ENCODE data around the gene MC5R.
"Not testable (repeated sequence)": the region's sequence is repeated elsewhere in the genome, so short reads cannot be mapped to it uniquely, and the experiment has no call there.

The MC5R gene

GRCh38 chr18:13836559-13836958 lies 12.6 kb downstream of the MC5R start:
- Histone ChIP-seq H3K9ac (ENCODE audit: insufficient read length, low read depth) (no peak overlapping the region), H3K4me1 (ENCODE audit: insufficient read depth, insufficient read length) (peaks cover 4% of the 10 kb centered on the region), H3K36me3 (ENCODE audit: insufficient read depth, insufficient read length, low read length) (no peaks in the 10 kb centered on the region), H3K4me3 (ENCODE audit: insufficient read length, low read depth) (no peak overlapping the region), H3K27me3 (ENCODE audit: insufficient read depth, insufficient read length) (no peaks in the 10 kb centered on the region), H3K9me3 (ENCODE audit: insufficient read depth, low read length) (no peaks in the 10 kb centered on the region)
- no peak for TF ChIP-seq SUZ12 (IDR thresholded peaks at IDR 0.05; ENCODE audit: extremely low read depth, insufficient read depth, insufficient read length)
- no peak for TF ChIP-seq ZNF274 (IDR thresholded peaks at IDR 0.05; ENCODE audit: low read depth, low read length)
- TF ChIP-seq YY1 (IDR thresholded peaks at IDR 0.05; ENCODE audit: insufficient read depth, insufficient read length) = no peak
- no peak for DNase-seq (ENCODE audit: low read depth, low spot score)

- no peak for DNase-seq (ENCODE audit: low read depth, low spot score)
- no peak overlapping the region for H3K9ac ChIP-seq (ENCODE audit: insufficient read length, low read depth)
- no peak for TF ChIP-seq SUZ12 (IDR thresholded peaks at IDR 0.05; ENCODE audit: extremely low read depth, insufficient read depth, insufficient read length)
- TF ChIP-seq YY1 (IDR thresholded peaks at IDR 0.05; ENCODE audit: insufficient read depth, insufficient read length) = no peak
- TF ChIP-seq ZNF274 (IDR thresholded peaks at IDR 0.05; ENCODE audit: low read depth, low read length) = no peak
- no peaks in the 10 kb centered on the region for H3K36me3 ChIP-seq (ENCODE audit: insufficient read depth, insufficient read length, low read length)
- no peaks in the 10 kb centered on the region for H3K4me1 ChIP-seq (ENCODE audit: insufficient read depth, insufficient read length)
- H3K9me3 ChIP-seq (ENCODE audit: insufficient read depth, low read length) = peaks cover 12% of the 10 kb centered on the region; the same call in 1 of the 2 replicates
- no peak overlapping the region for H3K4me3 ChIP-seq (ENCODE audit: insufficient read length, low read depth)
- H3K27me3 ChIP-seq (ENCODE audit: insufficient read depth, insufficient read length) = no peaks in the 10 kb centered on the region
These were observed 25.8 kb downstream of the MC5R start for GRCh38 chr18:13849791-13850190.

- not testable (repeated sequence) for DNase-seq (ENCODE audit: low read depth, low spot score); H3K4me3 ChIP-seq (ENCODE audit: insufficient read length, low read depth); H3K36me3 ChIP-seq (ENCODE audit: insufficient read depth, insufficient read length, low read length); H3K9ac ChIP-seq (ENCODE audit: insufficient read length, low read depth); H3K4me1 ChIP-seq (ENCODE audit: insufficient read depth, insufficient read length); H3K9me3 ChIP-seq (ENCODE audit: insufficient read depth, low read length)
- peaks cover 17% of the 10 kb centered on the region for H3K27me3 ChIP-seq (ENCODE audit: insufficient read depth, insufficient read length)
These were observed 38.9 kb downstream of the MC5R start for GRCh38 chr18:13862898-13863297.

GRCh38 chr18:13868501-13869271 lies 44.7 kb downstream of the MC5R start:
- peaks cover 61% of the 10 kb centered on the region for H3K27me3 ChIP-seq (ENCODE audit: insufficient read depth, insufficient read length)
- no peak for DNase-seq (ENCODE audit: low read depth, low spot score)

GRCh38 chr18:13871701-13872100 lies 47.8 kb downstream of the MC5R start:
- Histone ChIP-seq H3K9ac (ENCODE audit: insufficient read length, low read depth) (no peak overlapping the region), H3K4me1 (ENCODE audit: insufficient read depth, insufficient read length) (no peaks in the 10 kb centered on the region), H3K27me3 (ENCODE audit: insufficient read depth, insufficient read length) (peaks cover 66% of the 10 kb centered on the region), H3K36me3 (ENCODE audit: insufficient read depth, insufficient read length, low read length) (no peaks in the 10 kb centered on the region), H3K4me3 (ENCODE audit: insufficient read length, low read depth) (no peak overlapping the region), H3K9me3 (ENCODE audit: insufficient read depth, low read length) (no peaks in the 10 kb centered on the region)
- TF ChIP-seq ZNF274 (IDR thresholded peaks at IDR 0.05; ENCODE audit: low read depth, low read length) (no peak), SUZ12 (IDR thresholded peaks at IDR 0.05; ENCODE audit: extremely low read depth, insufficient read depth, insufficient read length) (no peak), YY1 (IDR thresholded peaks at IDR 0.05; ENCODE audit: insufficient read depth, insufficient read length) (no peak)
- DNase-seq (ENCODE audit: low read depth, low spot score) = no peak

More at GRCh38 chr18:13868501-13869271, 44.7 kb downstream of the MC5R start:
- H3K9ac ChIP-seq (ENCODE audit: insufficient read length, low read depth) = peak overlapping the region; percentile 50
- H3K4me3 ChIP-seq (ENCODE audit: insufficient read length, low read depth) = peak overlapping the region; percentile 50
- H3K9me3 ChIP-seq (ENCODE audit: insufficient read depth, low read length) = no peaks in the 10 kb centered on the region
- no peaks in the 10 kb centered on the region for H3K4me1 ChIP-seq (ENCODE audit: insufficient read depth, insufficient read length)
- TF ChIP-seq SUZ12 (IDR thresholded peaks at IDR 0.05; ENCODE audit: extremely low read depth, insufficient read depth, insufficient read length) (no peak), YY1 (IDR thresholded peaks at IDR 0.05; ENCODE audit: insufficient read depth, insufficient read length) (no peak), ZNF274 (IDR thresholded peaks at IDR 0.05; ENCODE audit: low read depth, low read length) (no peak)
- H3K36me3 ChIP-seq (ENCODE audit: insufficient read depth, insufficient read length, low read length) = no peaks in the 10 kb centered on the region

GRCh38 chr18:13872373-13872772 lies 48.4 kb downstream of the MC5R start:
- Histone ChIP-seq H3K9me3 (ENCODE audit: insufficient read depth, low read length) (0 out of 2 replicates have a peak, but pooled peaks cover 5% of the 10 kb centered on the region), H3K27me3 (ENCODE audit: insufficient read depth, insufficient read length) (peaks cover 59% of the 10 kb centered on the region), H3K9ac (ENCODE audit: insufficient read length, low read depth) (no peak overlapping the region), H3K36me3 (ENCODE audit: insufficient read depth, insufficient read length, low read length) (no peaks in the 10 kb centered on the region), H3K4me3 (ENCODE audit: insufficient read length, low read depth) (no peak overlapping the region), H3K4me1 (ENCODE audit: insufficient read depth, insufficient read length) (no peaks in the 10 kb centered on the region)
- no peak for TF ChIP-seq YY1 (IDR thresholded peaks at IDR 0.05; ENCODE audit: insufficient read depth, insufficient read length)
- no peak for TF ChIP-seq ZNF274 (IDR thresholded peaks at IDR 0.05; ENCODE audit: low read depth, low read length)
- no peak for TF ChIP-seq SUZ12 (IDR thresholded peaks at IDR 0.05; ENCODE audit: extremely low read depth, insufficient read depth, insufficient read length)
- no peak for DNase-seq (ENCODE audit: low read depth, low spot score)

- H3K4me1 ChIP-seq (ENCODE audit: insufficient read depth, insufficient read length) = no peaks in the 10 kb centered on the region
- peaks cover 58% of the 10 kb centered on the region for H3K27me3 ChIP-seq (ENCODE audit: insufficient read depth, insufficient read length)
- H3K9me3 ChIP-seq (ENCODE audit: insufficient read depth, low read length) = 0 out of 2 replicates have a peak, but pooled peaks cover 8% of the 10 kb centered on the region
- TF ChIP-seq ZNF274 (IDR thresholded peaks at IDR 0.05; ENCODE audit: low read depth, low read length) (no peak), YY1 (IDR thresholded peaks at IDR 0.05; ENCODE audit: insufficient read depth, insufficient read length) (no peak), SUZ12 (IDR thresholded peaks at IDR 0.05; ENCODE audit: extremely low read depth, insufficient read depth, insufficient read length) (no peak)
- H3K4me3 ChIP-seq (ENCODE audit: insufficient read length, low read depth) = no peak overlapping the region
- no peak overlapping the region for H3K9ac ChIP-seq (ENCODE audit: insufficient read length, low read depth)
- no peak for DNase-seq (ENCODE audit: low read depth, low spot score)
- no peaks in the 10 kb centered on the region for H3K36me3 ChIP-seq (ENCODE audit: insufficient read depth, insufficient read length, low read length)
These were observed 49.0 kb downstream of the MC5R start for GRCh38 chr18:13872932-13873331.
